ENCODE data around the gene CCL27. TPM values are rescaled to one million over a fixed set of nuclear protein-coding genes. Genes with fewer than 3 reads are reported as not detected.

CCL27 gene
- total RNA-seq, 2 donors from 2014 or later, result 1.4 to 3.7 TPM

GRCh38 chr9:34669809-34670562 lies 7.5 kb upstream of the CCL27 start:
- no peak for DNase-seq
- Mint-ChIP-seq H3K36me3 (ENCODE audit: insufficient read depth in 2 of 2) (peaks cover 5 to 6% of the 10 kb centered on the region in 2 donors), H3K27ac (no peak overlapping the region), H3K4me3 (no peak overlapping the region), H3K9me3 (peaks cover 3 to 8% of the 10 kb centered on the region in 2 donors), H3K27me3 (ENCODE audit: low read depth) (no peaks in the 10 kb centered on the region), H3K4me1 (ENCODE audit: low read depth) (peaks cover 14% of the 10 kb centered on the region)
- ATAC-seq (replicated peaks in 1 of 2), result no peak

- DNase-seq, result peak; percentile 85 to 92
- peak; percentile 83 to 84 for ATAC-seq (replicated peaks in 1 of 2)
- peaks cover 37% of the 10 kb centered on the region for H3K4me1 Mint-ChIP-seq (ENCODE audit: low read depth)
- H3K36me3 Mint-ChIP-seq (ENCODE audit: insufficient read depth in 2 of 2), result peaks cover 5 to 6% of the 10 kb centered on the region in 2 donors
- peak overlapping the region; percentile 92 for H3K4me3 Mint-ChIP-seq
- peak overlapping the region; percentile 66 for H3K27ac Mint-ChIP-seq
- no peaks in the 10 kb centered on the region for H3K27me3 Mint-ChIP-seq (ENCODE audit: low read depth)
- H3K9me3 Mint-ChIP-seq, result peaks cover 3 to 8% of the 10 kb centered on the region in 2 donors
Measured at GRCh38 chr9:34665381-34666250, 3.2 kb upstream of the CCL27 start.

DNA sequence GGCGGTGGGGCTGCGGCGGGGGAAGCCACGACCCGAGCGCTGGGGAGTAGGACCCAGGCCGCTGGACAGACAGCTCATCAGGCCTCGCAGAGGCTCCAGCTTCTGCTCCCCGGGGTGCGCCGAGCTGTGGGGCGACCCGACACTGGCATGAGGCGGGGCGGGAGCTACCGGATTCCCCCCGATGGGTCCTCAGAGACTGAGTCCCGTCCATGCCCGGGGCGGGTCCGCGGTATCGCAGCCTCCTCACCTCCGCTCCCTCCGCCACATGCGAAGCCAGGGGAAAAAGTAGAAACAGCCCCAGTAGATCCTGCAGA lies 2.6 kb upstream of the CCL27 start:
- no peaks in the 10 kb centered on the region for H3K27me3 Mint-ChIP-seq (ENCODE audit: low read depth)
- peaks cover 37% of the 10 kb centered on the region for H3K4me1 Mint-ChIP-seq (ENCODE audit: low read depth)
- peak overlapping the region; percentile 92 for H3K4me3 Mint-ChIP-seq
- peak overlapping the region; percentile 74 for H3K27ac Mint-ChIP-seq
- peaks cover 3 to 6% of the 10 kb centered on the region in 2 donors for H3K9me3 Mint-ChIP-seq
- ATAC-seq (replicated peaks in 1 of 2) (peak; percentile 26 to 31), DNase-seq (no peak)
- H3K36me3 Mint-ChIP-seq (ENCODE audit: insufficient read depth in 2 of 2), result peaks cover 5 to 6% of the 10 kb centered on the region in 2 donors

GRCh38 chr9:34664281-34665066 lies 2.0 kb upstream of the CCL27 start:
- Mint-ChIP-seq H3K4me1 (ENCODE audit: low read depth) (peaks cover 40% of the 10 kb centered on the region), H3K4me3 (peak overlapping the region; percentile 92), H3K36me3 (ENCODE audit: insufficient read depth in 2 of 2) (peaks cover 5 to 6% of the 10 kb centered on the region in 2 donors), H3K27ac (peak overlapping the region; percentile 74), H3K9me3 (peaks cover 3 to 4% of the 10 kb centered on the region in 2 donors), H3K27me3 (ENCODE audit: low read depth) (no peaks in the 10 kb centered on the region)
- ATAC-seq (replicated peaks in 1 of 2), result peak; percentile 60 to 67
- DNase-seq, result peak; percentile 82 to 86

- ATAC-seq (replicated peaks in 1 of 2), result no peak
- Mint-ChIP-seq H3K27ac (no peak overlapping the region), H3K4me3 (no peak overlapping the region), H3K36me3 (ENCODE audit: insufficient read depth in 2 of 2) (no peaks in the 10 kb centered on the region), H3K9me3 (no peaks in the 10 kb centered on the region), H3K27me3 (ENCODE audit: low read depth) (no peaks in the 10 kb centered on the region), H3K4me1 (ENCODE audit: low read depth) (peaks cover 46% of the 10 kb centered on the region)
- DNase-seq, result no peak
Measured at GRCh38 chr9:34663303-34663605, 797 bp upstream of the CCL27 start.

- Mint-ChIP-seq H3K27me3 (ENCODE audit: low read depth) (no peaks in the 10 kb centered on the region), H3K9me3 (no peaks in the 10 kb centered on the region), H3K4me3 (no peak overlapping the region), H3K36me3 (ENCODE audit: insufficient read depth in 2 of 2) (no peaks in the 10 kb centered on the region), H3K4me1 (ENCODE audit: low read depth) (peaks cover 36% of the 10 kb centered on the region), H3K27ac (no peak overlapping the region)
- no peak for ATAC-seq (replicated peaks in 1 of 2)
- no peak for DNase-seq
Measured at GRCh38 chr9:34659592-34660253, 2.7 kb downstream of the CCL27 start.

GRCh38 chr9:34658461-34658860 lies 4.0 kb downstream of the CCL27 start:
- ATAC-seq (replicated peaks in 1 of 2) (no peak), DNase-seq (no peak)
- Mint-ChIP-seq H3K27me3 (ENCODE audit: low read depth) (no peaks in the 10 kb centered on the region), H3K36me3 (ENCODE audit: insufficient read depth in 2 of 2) (no peaks in the 10 kb centered on the region), H3K4me3 (no peak overlapping the region), H3K9me3 (no peaks in the 10 kb centered on the region), H3K4me1 (ENCODE audit: low read depth) (peaks cover 23% of the 10 kb centered on the region), H3K27ac (no peak overlapping the region)

- no peak overlapping the region for H3K4me3 Mint-ChIP-seq
- H3K4me1 Mint-ChIP-seq (ENCODE audit: low read depth), result peaks cover 24% of the 10 kb centered on the region
- no peak for DNase-seq
- ATAC-seq (replicated peaks in 1 of 2), result no peak
- no peak overlapping the region for H3K27ac Mint-ChIP-seq
- H3K36me3 Mint-ChIP-seq (ENCODE audit: insufficient read depth in 2 of 2), result no peaks in the 10 kb centered on the region
- H3K9me3 Mint-ChIP-seq, result no peaks in the 10 kb centered on the region
- H3K27me3 Mint-ChIP-seq (ENCODE audit: low read depth), result no peaks in the 10 kb centered on the region
Measured at GRCh38 chr9:34656992-34657391, 5.5 kb downstream of the CCL27 start.

DNA sequence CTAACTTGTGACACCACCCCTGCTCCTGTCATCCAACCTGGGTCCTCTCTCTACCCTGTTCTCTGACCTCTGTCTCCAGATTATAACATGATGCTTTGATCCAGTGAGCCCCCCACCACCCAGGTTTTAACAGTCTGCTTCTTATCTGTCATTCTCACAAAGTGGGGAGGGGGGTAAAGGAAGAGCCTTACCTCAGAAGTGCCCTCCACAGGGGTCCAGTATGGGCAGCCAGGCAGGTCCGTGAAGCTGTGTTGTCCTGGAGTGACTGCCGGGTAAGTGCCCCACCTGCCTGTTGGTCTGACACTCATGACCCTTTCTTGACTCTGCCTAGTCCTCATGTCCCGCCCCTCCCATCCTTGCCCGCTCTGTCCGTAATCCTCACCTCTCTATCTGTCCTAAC lies 7.1 kb downstream of the CCL27 start:
- ATAC-seq (replicated peaks in 1 of 2) (no peak), DNase-seq (no peak)
- no peaks in the 10 kb centered on the region for H3K27me3 Mint-ChIP-seq (ENCODE audit: low read depth)
- H3K36me3 Mint-ChIP-seq (ENCODE audit: insufficient read depth in 2 of 2), result no peaks in the 10 kb centered on the region
- peaks cover 28% of the 10 kb centered on the region for H3K4me1 Mint-ChIP-seq (ENCODE audit: low read depth)
- no peak overlapping the region for H3K4me3 Mint-ChIP-seq
- no peaks in the 10 kb centered on the region for H3K9me3 Mint-ChIP-seq
- no peak overlapping the region for H3K27ac Mint-ChIP-seq

DNA sequence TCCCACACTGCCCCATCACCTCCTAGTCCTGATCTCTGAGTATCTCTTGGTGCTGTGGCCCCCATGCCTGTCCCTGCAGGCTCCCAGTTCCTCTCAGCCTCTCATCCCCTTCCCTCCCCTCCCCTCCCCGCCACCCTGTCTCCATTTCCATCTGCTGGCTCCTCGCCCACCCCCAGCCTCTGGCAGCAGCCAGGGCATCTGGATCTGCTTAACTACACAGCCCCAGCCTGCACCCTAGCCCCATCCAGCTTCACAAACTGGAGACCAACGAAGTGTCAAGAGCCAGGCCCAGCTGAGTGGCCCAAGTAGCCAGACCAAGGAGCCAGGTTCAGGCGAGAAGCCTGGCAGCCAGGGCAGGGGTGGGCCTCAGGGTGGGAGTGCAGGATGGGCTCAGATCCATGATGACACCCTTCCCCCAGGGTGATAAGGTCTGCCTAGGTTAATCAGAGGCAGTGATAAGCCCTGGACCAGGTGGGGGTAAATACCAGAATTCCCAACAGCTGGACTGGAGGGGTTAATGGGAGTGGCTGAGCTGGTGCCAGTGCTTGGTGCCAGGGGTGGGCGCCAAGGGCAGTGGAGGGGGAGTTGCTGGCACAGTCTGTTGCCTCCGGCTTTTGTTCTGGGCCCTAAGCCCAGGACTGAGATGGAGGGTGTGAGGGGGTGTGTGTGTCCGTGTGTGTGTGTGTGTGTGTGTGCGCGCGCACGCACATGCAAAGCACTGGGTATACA lies 8.0 kb downstream of the CCL27 start:
- no peak overlapping the region for H3K4me3 Mint-ChIP-seq
- no peaks in the 10 kb centered on the region for H3K27me3 Mint-ChIP-seq (ENCODE audit: low read depth)
- H3K36me3 Mint-ChIP-seq (ENCODE audit: insufficient read depth in 2 of 2), result peaks cover 0 to 1% of the 10 kb centered on the region in 2 donors
- ATAC-seq (replicated peaks in 1 of 2) (no peak), DNase-seq (no peak)
- H3K9me3 Mint-ChIP-seq, result no peaks in the 10 kb centered on the region
- peaks cover 26% of the 10 kb centered on the region for H3K4me1 Mint-ChIP-seq (ENCODE audit: low read depth)
- no peak overlapping the region for H3K27ac Mint-ChIP-seq

DNA sequence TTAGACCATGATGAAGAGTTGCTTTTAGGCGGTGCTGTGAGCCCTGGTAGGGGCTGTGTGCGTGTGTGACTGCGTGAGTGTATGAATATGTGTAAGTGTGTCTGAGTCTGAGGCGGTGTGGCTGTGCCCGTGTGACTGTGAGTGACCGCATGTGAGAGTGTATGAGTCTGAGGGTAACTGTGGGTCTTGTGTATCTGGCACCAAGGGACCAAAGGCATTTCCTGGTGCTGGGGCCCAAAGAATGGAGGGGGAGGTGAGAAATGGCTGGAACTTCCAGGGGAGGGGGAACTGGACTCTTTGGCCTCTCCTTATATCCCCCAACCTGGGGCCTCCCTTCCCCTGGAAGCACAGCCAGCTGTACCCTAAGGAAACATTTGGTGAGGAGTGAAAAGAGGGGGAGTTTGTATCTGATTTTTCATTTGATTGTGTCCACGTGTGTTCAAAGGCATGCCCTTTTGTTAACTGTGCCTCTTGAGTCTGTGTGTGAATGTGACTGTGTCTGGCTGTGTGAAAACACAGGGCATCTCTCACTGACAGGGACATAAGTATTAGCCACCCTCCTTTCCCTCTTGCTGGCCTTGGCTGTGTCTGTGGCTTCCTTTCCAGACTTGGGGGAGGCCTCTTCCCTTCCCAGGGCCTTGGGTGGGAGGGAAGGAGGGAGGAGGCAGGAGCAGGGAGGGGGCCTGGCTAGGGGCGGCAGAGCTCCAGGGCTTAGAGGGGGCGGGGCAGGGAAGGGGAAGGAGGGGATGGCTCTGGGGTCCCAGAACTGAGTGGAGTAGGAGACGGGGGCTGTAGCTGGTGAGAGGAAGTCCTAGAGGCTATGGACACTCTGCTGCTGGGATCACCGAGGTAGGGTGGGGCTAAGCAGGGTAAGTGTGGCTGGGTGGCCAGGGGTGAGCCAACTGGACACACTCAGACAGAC lies 9.0 kb downstream of the CCL27 start:
- Mint-ChIP-seq H3K36me3 (ENCODE audit: insufficient read depth in 2 of 2) (peaks cover 2 to 7% of the 10 kb centered on the region in 2 donors), H3K27ac (no peak overlapping the region)
- no peak for ATAC-seq (replicated peaks in 1 of 2)

More for the DNA sequence above, 9.0 kb downstream of the CCL27 start:
- H3K9me3 Mint-ChIP-seq, result no peaks in the 10 kb centered on the region
- no peak for DNase-seq
- H3K4me1 Mint-ChIP-seq (ENCODE audit: low read depth), result peaks cover 19% of the 10 kb centered on the region
- H3K4me3 Mint-ChIP-seq, result no peak overlapping the region
- H3K27me3 Mint-ChIP-seq (ENCODE audit: low read depth), result no peaks in the 10 kb centered on the region
